Activated CD8-positive, alpha-beta memory T cell treated with anti-CD3 and anti-CD28 coated beads for 36 hours (primary cell): ENCODE results near the gene MAN1A1. TPM values are rescaled to one million over a fixed set of nuclear protein-coding genes. Genes with fewer than 3 reads are reported as not detected.

ENCODE experiments used
- CTCF ChIA-PET: fragments of 350-600 bp; sonication (Branson Sonifier 250); formaldehyde crosslinking; loops from one replicate; lab custom pipeline; 2021; ENCODE audit warnings: antibody characterized with exemption; lab: Charles Lee
- POLR2A ChIA-PET: fragments of 350-600 bp; sonication (Branson Sonifier 250); formaldehyde crosslinking; loops from one replicate; lab custom pipeline; 2021; ENCODE audit warnings: antibody characterized with exemption; lab: Charles Lee
- total RNA-seq, 2 experiments: library from RNA; stranded (reverse); gene quantifications; one replicate each; pipeline ENCODE4 v1.2.3, GENCODE V29; 2021

The MAN1A1 gene
- total RNA-seq, 2 experiments from 2014 or later, result 37.3 to 39.9 TPM

GRCh38 chr6:119261944-119262284 is 87.6 kb downstream of the MAN1A1 start:
- CTCF ChIA-PET, result no interaction called here
- POLR2A ChIA-PET, result no interaction called here

- ChIA-PET POLR2A (no interaction called here), CTCF (no interaction called here)
These were observed 90.5 kb downstream of the MAN1A1 start for GRCh38 chr6:119259027-119259426.

GRCh38 chr6:119257726-119258125 is 91.8 kb downstream of the MAN1A1 start:
- CTCF ChIA-PET, result no interaction called here
- POLR2A ChIA-PET, result no interaction called here

GRCh38 chr6:119256978-119257462 is 92.5 kb downstream of the MAN1A1 start:
- CTCF ChIA-PET, result no interaction called here
- POLR2A ChIA-PET, result no interaction called here

- ChIA-PET CTCF (no interaction called here), POLR2A (no interaction called here)
These were observed 93.2 kb downstream of the MAN1A1 start for GRCh38 chr6:119256392-119256791.

GRCh38 chr6:119255492-119255891 is 94.1 kb downstream of the MAN1A1 start:
- ChIA-PET POLR2A (no interaction called here), CTCF (no interaction called here)

- POLR2A ChIA-PET, result no interaction called here
These were observed 99.5 kb downstream of the MAN1A1 start for GRCh38 chr6:119250036-119250435.

GRCh38 chr6:119249319-119249718 is 100.2 kb downstream of the MAN1A1 start:
- CTCF ChIA-PET, result no interaction called here

More at GRCh38 chr6:119250036-119250435, 99.5 kb downstream of the MAN1A1 start:
- CTCF ChIA-PET, result no interaction called here

GRCh38 chr6:119247504-119247903 is 102.1 kb downstream of the MAN1A1 start:
- ChIA-PET POLR2A (interaction anchor here (0.5 kb wide), 1 partner anchor 98 kb away, joined by 3 read pairs; no protein-coding TSS in a partner anchor), CTCF (no interaction called here)

More at GRCh38 chr6:119249319-119249718, 100.2 kb downstream of the MAN1A1 start:
- POLR2A ChIA-PET, result no interaction called here

GRCh38 chr6:119243657-119244056 is 105.9 kb downstream of the MAN1A1 start:
- ChIA-PET POLR2A (no interaction called here), CTCF (no interaction called here)

GRCh38 chr6:119243037-119243436 is 106.5 kb downstream of the MAN1A1 start:
- CTCF ChIA-PET, result no interaction called here
- POLR2A ChIA-PET, result no interaction called here

- POLR2A ChIA-PET, result no interaction called here
These were observed 107.8 kb downstream of the MAN1A1 start for GRCh38 chr6:119241540-119242309.

GRCh38 chr6:119241111-119241465 is 108.5 kb downstream of the MAN1A1 start:
- CTCF ChIA-PET, result no interaction called here
- POLR2A ChIA-PET, result no interaction called here

More at GRCh38 chr6:119241540-119242309, 107.8 kb downstream of the MAN1A1 start:
- CTCF ChIA-PET, result no interaction called here

- CTCF ChIA-PET, result no interaction called here
- POLR2A ChIA-PET, result no interaction called here
These were observed 109.1 kb downstream of the MAN1A1 start for GRCh38 chr6:119240257-119241110.

- ChIA-PET POLR2A (no interaction called here), CTCF (no interaction called here)
These were observed 112.3 kb downstream of the MAN1A1 start for GRCh38 chr6:119237177-119237715.

GRCh38 chr6:119234941-119235340 is 114.6 kb downstream of the MAN1A1 start:
- CTCF ChIA-PET, result no interaction called here
- POLR2A ChIA-PET, result interaction anchor here (0.7 kb wide), 1 partner anchor 26 kb away, joined by 4 read pairs; no protein-coding TSS in a partner anchor

- ChIA-PET POLR2A (no interaction called here), CTCF (no interaction called here)
These were observed 115.1 kb downstream of the MAN1A1 start for GRCh38 chr6:119234457-119234856.

- POLR2A ChIA-PET, result no interaction called here
- CTCF ChIA-PET, result no interaction called here
These were observed 116.1 kb downstream of the MAN1A1 start for GRCh38 chr6:119233312-119233984.

GRCh38 chr6:119231394-119231793 is 118.2 kb downstream of the MAN1A1 start:
- POLR2A ChIA-PET, result no interaction called here
- CTCF ChIA-PET, result no interaction called here

GRCh38 chr6:119230160-119230559 is 119.4 kb downstream of the MAN1A1 start:
- CTCF ChIA-PET, result no interaction called here
- POLR2A ChIA-PET, result no interaction called here
